Dermis microvascular lymphatic vessel endothelial cell (primary cell): Measurements from ENCODE around the gene PDAP1. TPM values are rescaled to one million over a fixed set of nuclear protein-coding genes. Genes with fewer than 3 reads are reported as not detected.
"Not testable (repeated sequence)": the region's sequence is repeated elsewhere in the genome, so short reads cannot be mapped to it uniquely, and the experiment has no call there.

Experiments
- DNase-seq, 2 donors: peaks; one replicate each; pipeline versions ENCODE4 v3.0.0 to v3.0.0-alpha.2; 2010; ENCODE audit warnings: low read depth in 2 of 2
- total RNA-seq: library from RNA; depleted of rRNA; stranded (reverse); fragments of >200 nt; gene quantifications from 2 replicates; pipeline ENCODE4 v1.2.1, GENCODE V29; 2014

The PDAP1 gene
- total RNA-seq, 1 donor from 2014 or later: 15.3 TPM

DNA sequence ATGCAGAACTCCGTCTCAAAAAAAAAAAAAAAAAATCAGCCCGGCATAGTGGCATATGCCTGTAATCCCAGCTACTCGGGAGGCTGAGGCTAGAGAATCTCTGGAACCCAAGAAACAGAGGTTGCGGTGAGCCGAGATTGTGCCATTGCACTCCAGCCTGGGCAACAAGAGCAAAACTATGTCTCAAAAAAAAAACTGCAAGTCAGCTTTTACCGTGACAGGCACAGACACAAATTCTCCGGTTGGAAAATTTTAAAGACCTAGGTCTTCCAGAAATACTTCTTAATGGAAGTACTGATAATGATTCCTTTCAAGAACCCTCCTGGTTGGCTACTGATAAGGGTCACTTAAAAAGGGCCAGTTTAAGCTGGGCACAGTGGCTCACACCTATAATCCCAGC is 53.3 kb downstream of the PDAP1 start:
- no peak for DNase-seq

GRCh38 chr7:99352247-99352646 is 56.1 kb downstream of the PDAP1 start:
- no peak for DNase-seq

- DNase-seq: not testable (repeated sequence)
Measured at GRCh38 chr7:99350641-99351040, 57.8 kb downstream of the PDAP1 start.

Other genes starting within 250 kb of the PDAP1 start
- not detected in 2 replicates for gene KPNA7, start 200.5 kb downstream of the PDAP1 start, total RNA-seq
- under 0.01 and 0.13 TPM in 2 replicates for gene MYH16, start 135.8 kb downstream of the PDAP1 start, total RNA-seq
- gene ARPC1A, start 82.7 kb downstream of the PDAP1 start, total RNA-seq: 164 and 185 TPM in 2 replicates
- gene ARPC1B, start 33.9 kb downstream of the PDAP1 start, total RNA-seq: 477 and 516 TPM in 2 replicates
- gene BUD31, start 372 bp upstream of the PDAP1 start, total RNA-seq: 53.4 and 75.5 TPM in 2 replicates
- 3.7 and 5.3 TPM in 2 replicates for gene PTCD1, start 30.2 kb upstream of the PDAP1 start, total RNA-seq
- 22.0 and 26.7 TPM in 2 replicates for gene CPSF4, start 30.3 kb upstream of the PDAP1 start, total RNA-seq
- 206 and 350 TPM in 2 replicates for gene ATP5MF, start 57.6 kb upstream of the PDAP1 start, total RNA-seq
- 4.3 and 4.7 TPM in 2 replicates for gene ZNF789, start 64.3 kb upstream of the PDAP1 start, total RNA-seq
- gene ZNF394, start 91.7 kb upstream of the PDAP1 start, total RNA-seq: 19.4 and 24.1 TPM in 2 replicates
- gene ZKSCAN5, start 96.1 kb upstream of the PDAP1 start, total RNA-seq: 7.2 and 8.0 TPM in 2 replicates
- 3.7 and 4.7 TPM in 2 replicates for gene FAM200A, start 143.5 kb upstream of the PDAP1 start, total RNA-seq
- gene ZNF655, start 150.0 kb upstream of the PDAP1 start, total RNA-seq: 4.0 and 8.5 TPM in 2 replicates
- gene TMEM225B, start 189.7 kb upstream of the PDAP1 start, total RNA-seq: 0.13 and 0.25 TPM in 2 replicates
- gene ZSCAN25, start 208.3 kb upstream of the PDAP1 start, total RNA-seq: 9.4 and 12.3 TPM in 2 replicates